Pancreas (tissue), 10 donors: ENCODE results near the gene LZTS3. TPM values are rescaled to one million over a fixed set of nuclear protein-coding genes. Genes with fewer than 3 reads are reported as not detected.

Source experiments
- ATAC-seq, 4 donors: fragments of 200-7000 bp; cut with Tn5 transposase; one replicate each; pipeline versions ENCODE4 v1.8.0 to v1.9.1; 2020; ENCODE audit warnings: mild to moderate bottlenecking in 4 of 4, moderate library complexity in 4 of 4
- DNase-seq, 6 donors: peaks; one replicate each; pipeline ENCODE4 v3.0.0-alpha.2; 2020
- FAIRE-seq: peaks from 2 replicates; lab custom pipeline; 2012; peaks lifted over from hg19 to GRCh38; lab: Jason Lieb, UNC
- H3K27ac ChIP-seq, 4 donors: fragments of 200-600 bp; sonication (generic); 1 replicate in 3 of 4; 2 replicates in 1 of 4; pipeline versions ENCODE4 v1.5.0 to v1.8.0; 2020
- H3K27me3 ChIP-seq, 4 donors: fragments of 200-600 bp; one replicate each; pipeline ENCODE4 v1.8.0; 2021
- H3K36me3 ChIP-seq, 3 donors: fragments of 200-600 bp; sonication (generic) in 1 of 3; one replicate each; pipeline versions ENCODE4 v1.5.0 to v1.8.0; 2020 to 2021
- H3K4me1 ChIP-seq, 3 donors: fragments of 200-600 bp; one replicate each; pipeline ENCODE4 v1.8.0; 2021
- H3K4me3 ChIP-seq, 4 donors: fragments of 200-600 bp; sonication (generic) in 2 of 4; one replicate each; pipeline versions ENCODE4 v1.5.0 to v1.8.0; 2020 to 2021
- H3K9me3 ChIP-seq, 4 donors: fragments of 200-600 bp; one replicate each; pipeline ENCODE4 v1.8.0; 2021
- WGBS, 2 donors: extraction: QIAGEN DNeasy Blood & Tissue Kit; methylation state at CpG; one replicate each; pipeline ENCODE4 v1.1.7; 2013; 5-methylcytosine and 5-hydroxymethylcytosine counted together
- intact Hi-C, 3 donors: fragments of 100-400 bp; cut with DNase I; formaldehyde crosslinking; loops; one replicate each; pipeline versions ENCODE4 v1.11.1 to v1.14.2; 2022
- polyA plus RNA-seq, 2 donors: library from polyadenylated mRNA; stranded (reverse); fragments of 200-250 nt; gene quantifications; one replicate each; pipeline ENCODE4 v1.2.3, GENCODE V29; 2013
- total RNA-seq, 6 donors: library from RNA; stranded (reverse); fragmentation: NEBNext Ultra II Directional in 4 of 6; extraction: Animal tissue kit (Norgen Biotek cat#: 25700) in 4 of 6; gene quantifications; one replicate each; pipeline versions ENCODE4 v1.2.1 to v1.2.4, GENCODE V29; 2021 to 2023
- TF ChIP-seq, protein P1 (sequence below), 4 donors: fragments of 200-600 bp; sonication (generic) in 3 of 4; IDR thresholded peaks; one replicate each; pipeline versions ENCODE4 v1.5.0 to v1.8.0; 2021; ENCODE audit warnings: antibody characterized with exemption in 4 of 4
- donor health status: healthy with polysubstance abuse.
- donor health status: DM: no; HTN: no; CAD: no; lungs with moderate emphysema.
- donor health status: DM: no; HTN: no; CAD: no.
- donor health status: control.
- donor health status: control.
- donor health status: Bipolar disorder and iron deficiency.
- donor health status: DM: yes; HTN: yes; CAD: no.
- donor health status: DM: no; HTN: no; CAD: no.
- donor health status: DM: no; HTN: no; CAD: no.
- donor health status: DM: yes; HTN: yes; CAD: no.

LZTS3 gene
- total and polyA plus RNA-seq, 8 donors: 17.5 to 30.5 (median 18.7) TPM

DNA sequence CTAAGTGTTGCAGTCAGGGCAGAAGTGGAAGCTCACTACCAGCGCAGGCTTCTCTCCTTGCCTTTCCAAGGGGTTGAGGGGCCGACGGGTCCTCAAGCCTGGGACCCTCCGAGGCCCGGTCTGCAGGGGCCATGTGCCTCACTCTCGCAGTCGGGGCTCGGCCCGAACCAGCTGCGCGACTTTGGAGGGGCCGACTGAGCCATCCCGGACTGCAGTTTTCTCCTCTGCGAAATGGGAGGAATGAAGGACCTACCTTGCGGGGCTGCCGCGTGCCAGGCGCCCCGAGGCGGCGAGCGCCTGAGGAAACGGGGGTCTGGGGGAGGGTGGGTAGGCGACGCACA lies 5.6 kb downstream of the LZTS3 start:
- Histone ChIP-seq H3K4me1 (peaks cover 4 to 8% (median 5%) of the 10 kb centered on the region in 3 donors), H3K27me3 (no peaks in the 10 kb centered on the region), H3K36me3 (no peaks in the 10 kb centered on the region), H3K9me3 (no peaks in the 10 kb centered on the region), H3K27ac (peak overlapping the region; percentile 37 to 59 (median 55)), H3K4me3 (peak overlapping the region; percentile 31 to 72 (median 52))
- FAIRE-seq (no peak), ATAC-seq (peak; percentile 5 to 19 (median 8)), DNase-seq (peak in 1 of 6 donors; percentile 45)
- TF ChIP-seq, protein P1, sequence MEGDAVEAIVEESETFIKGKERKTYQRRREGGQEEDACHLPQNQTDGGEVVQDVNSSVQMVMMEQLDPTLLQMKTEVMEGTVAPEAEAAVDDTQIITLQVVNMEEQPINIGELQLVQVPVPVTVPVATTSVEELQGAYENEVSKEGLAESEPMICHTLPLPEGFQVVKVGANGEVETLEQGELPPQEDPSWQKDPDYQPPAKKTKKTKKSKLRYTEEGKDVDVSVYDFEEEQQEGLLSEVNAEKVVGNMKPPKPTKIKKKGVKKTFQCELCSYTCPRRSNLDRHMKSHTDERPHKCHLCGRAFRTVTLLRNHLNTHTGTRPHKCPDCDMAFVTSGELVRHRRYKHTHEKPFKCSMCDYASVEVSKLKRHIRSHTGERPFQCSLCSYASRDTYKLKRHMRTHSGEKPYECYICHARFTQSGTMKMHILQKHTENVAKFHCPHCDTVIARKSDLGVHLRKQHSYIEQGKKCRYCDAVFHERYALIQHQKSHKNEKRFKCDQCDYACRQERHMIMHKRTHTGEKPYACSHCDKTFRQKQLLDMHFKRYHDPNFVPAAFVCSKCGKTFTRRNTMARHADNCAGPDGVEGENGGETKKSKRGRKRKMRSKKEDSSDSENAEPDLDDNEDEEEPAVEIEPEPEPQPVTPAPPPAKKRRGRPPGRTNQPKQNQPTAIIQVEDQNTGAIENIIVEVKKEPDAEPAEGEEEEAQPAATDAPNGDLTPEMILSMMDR (IDR thresholded peaks at IDR 0.05): no peak
- intact Hi-C loops: no loop called here
- WGBS, 2 donors: 12 to 14% methylated on average over 25 of the region's 25 CpGs

DNA sequence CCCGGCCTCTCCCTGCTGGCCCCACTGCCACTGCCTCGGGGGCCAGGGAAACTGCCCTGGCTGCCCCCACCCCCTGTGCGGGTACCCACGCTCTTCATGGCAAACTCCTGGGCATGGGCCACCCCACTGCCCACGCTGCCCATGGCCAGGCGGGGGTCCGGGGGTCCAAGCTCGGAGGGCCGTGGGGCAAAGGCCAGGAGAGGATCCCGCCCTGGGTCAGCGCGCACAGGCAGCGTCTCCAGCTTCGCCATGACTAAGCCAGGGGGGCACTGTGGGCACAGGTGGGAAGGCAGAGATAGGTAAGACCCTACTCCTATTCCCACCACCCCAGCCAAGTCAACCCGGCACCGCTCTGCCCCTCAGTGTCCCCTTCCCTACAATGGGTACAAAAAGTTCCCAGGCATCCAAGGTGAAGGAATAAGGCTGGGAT lies 6.4 kb downstream of the LZTS3 start:
- no peaks in the 10 kb centered on the region for H3K27me3 ChIP-seq
- H3K4me1 ChIP-seq: peaks cover 0 to 9% (median 3%) of the 10 kb centered on the region in 3 donors
- H3K36me3 ChIP-seq: no peaks in the 10 kb centered on the region
- 93 to 96% methylated on average over 16 of the region's 16 CpGs for WGBS, 2 donors
- H3K4me3 ChIP-seq: peak overlapping the region in 2 of 4 donors; percentile 64 to 72
- FAIRE-seq: no peak
- no peak for ATAC-seq
- H3K27ac ChIP-seq: no peak overlapping the region
- peak in 1 of 6 donors; percentile 53 for DNase-seq
- intact Hi-C loops: no loop called here
- H3K9me3 ChIP-seq: no peaks in the 10 kb centered on the region
- TF ChIP-seq, protein P1 (IDR thresholded peaks at IDR 0.05): no peak

DNA sequence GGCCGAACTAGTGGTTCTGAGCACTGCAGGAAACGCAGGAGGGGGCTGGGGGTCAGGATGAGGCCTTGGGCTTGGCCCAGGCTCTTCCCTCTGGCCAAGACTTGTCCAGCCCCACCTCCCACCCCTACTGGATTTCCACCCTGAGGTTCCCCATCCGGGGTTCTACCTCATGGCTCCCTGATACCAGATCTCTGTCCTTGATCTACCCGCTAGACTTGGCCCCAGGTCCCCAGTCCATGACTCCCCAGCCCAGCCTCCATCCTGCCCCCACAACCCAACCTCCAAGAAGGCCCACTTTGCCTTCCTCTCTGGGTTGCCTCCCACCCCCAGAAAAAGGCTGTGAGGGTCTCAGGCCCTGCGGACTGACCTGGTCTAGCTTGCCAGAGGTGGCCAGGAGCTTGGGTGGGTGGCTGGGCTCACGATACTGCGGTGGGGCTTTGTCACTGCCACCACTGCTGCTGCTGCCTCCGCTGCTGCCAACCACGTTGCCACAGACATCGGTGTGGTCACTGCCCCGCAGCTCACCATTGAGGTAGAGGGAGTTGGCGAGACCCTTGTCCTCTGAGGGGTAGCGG lies 6.9 kb downstream of the LZTS3 start:
- H3K27me3 ChIP-seq: no peaks in the 10 kb centered on the region
- 88 to 90% methylated on average over 13 of the region's 13 CpGs for WGBS, 2 donors
- H3K36me3 ChIP-seq: no peaks in the 10 kb centered on the region
- DNase-seq (peak in 1 of 6 donors; percentile 77), ATAC-seq (no peak), FAIRE-seq (no peak)
- H3K4me3 ChIP-seq: no peak overlapping the region
- intact Hi-C loops: no loop called here
- no peaks in the 10 kb centered on the region for H3K9me3 ChIP-seq
- H3K27ac ChIP-seq: no peak overlapping the region
- TF ChIP-seq, protein P1 (IDR thresholded peaks at IDR 0.05): no peak
- peaks cover 0 to 9% (median 3%) of the 10 kb centered on the region in 3 donors for H3K4me1 ChIP-seq

DNA sequence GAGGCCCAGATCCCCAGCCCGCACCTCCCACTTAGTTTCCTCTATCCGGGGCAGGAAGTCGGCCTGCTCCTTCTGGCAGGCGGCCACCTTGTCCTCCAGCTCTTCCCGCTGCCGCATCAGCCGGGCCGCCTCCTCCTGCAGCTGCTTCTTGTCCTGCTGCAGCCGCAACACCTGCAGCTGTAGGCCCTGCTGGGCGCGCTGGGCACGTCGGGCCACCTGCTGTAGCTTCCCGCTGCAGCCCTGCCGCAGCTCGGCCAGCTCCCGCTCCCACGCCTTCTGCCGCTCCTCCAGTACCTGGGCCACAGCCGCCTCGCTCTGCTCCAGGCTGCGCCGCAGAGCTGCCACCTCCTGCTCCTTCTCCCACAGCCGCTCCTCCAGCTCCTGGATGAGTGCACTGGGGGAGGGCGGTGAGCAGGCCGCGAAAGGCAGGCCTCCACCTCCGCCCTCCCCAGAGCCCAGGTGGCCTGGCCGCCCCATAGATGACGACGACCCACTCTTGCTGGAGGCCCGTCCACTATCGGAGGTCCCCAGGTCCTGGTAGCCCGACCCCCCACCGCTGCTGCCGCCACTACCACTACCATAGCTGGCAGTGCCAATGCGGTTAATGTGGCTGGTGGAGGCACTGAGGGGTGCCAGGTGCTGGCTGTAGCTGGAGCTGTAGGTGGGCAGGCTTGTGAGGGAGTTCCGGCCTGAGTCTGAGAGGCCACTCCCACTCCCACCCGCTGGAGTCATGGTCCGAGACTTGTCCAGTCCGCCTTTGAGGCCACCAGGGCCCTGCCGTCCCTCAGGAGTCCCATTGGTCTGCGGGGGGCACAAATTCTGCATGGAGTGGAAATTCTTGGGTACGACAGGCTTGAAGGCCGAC lies 7.6 kb downstream of the LZTS3 start:
- Histone ChIP-seq H3K27ac (no peak overlapping the region), H3K36me3 (no peaks in the 10 kb centered on the region), H3K9me3 (no peaks in the 10 kb centered on the region), H3K4me3 (no peak overlapping the region), H3K4me1 (peaks cover 0 to 9% (median 3%) of the 10 kb centered on the region in 3 donors), H3K27me3 (no peaks in the 10 kb centered on the region)
- ATAC-seq (no peak), FAIRE-seq (no peak), DNase-seq (peak in 2 of 6 donors; percentile 44 to 80)
- TF ChIP-seq, protein P1 (IDR thresholded peaks at IDR 0.05): no peak
- 78 to 85% methylated on average over 44 to 45 of the region's 45 CpGs for WGBS, 2 donors
- intact Hi-C loops: no loop called here
